IPS-20b (cell line): Measurements from ENCODE around the gene LRRC7.

Experiments
- H3K27ac ChIP-seq: one replicate; pipeline ENCODE4 v1.5.1; 2013; ENCODE audit warnings: low read length
- H3K27me3 ChIP-seq: 2 replicates; pipeline ENCODE4 v1.6.1; 2013; ENCODE audit warnings: mild to moderate bottlenecking, low read length, inconsistent platforms; ENCODE audit not compliant: insufficient read depth
- H3K36me3 ChIP-seq: 2 replicates; pipeline ENCODE4 v1.6.1; 2013; ENCODE audit warnings: low read depth, mild to moderate bottlenecking, inconsistent platforms, low read length, moderate library complexity; ENCODE audit not compliant: insufficient read depth
- H3K4me1 ChIP-seq: 2 replicates; pipeline ENCODE4 v1.6.1; 2013; ENCODE audit warnings: mild to moderate bottlenecking, control low read depth, inconsistent platforms, low read length, moderate library complexity; ENCODE audit not compliant: insufficient read depth
- H3K4me3 ChIP-seq: 2 replicates; pipeline ENCODE4 v1.5.1; 2013; ENCODE audit warnings: mild to moderate bottlenecking, low read length, inconsistent platforms
- H3K9ac ChIP-seq: 2 replicates; pipeline ENCODE4 v1.6.1; 2013; ENCODE audit warnings: low read depth, mild to moderate bottlenecking, inconsistent platforms, low read length, moderate library complexity
- H3K9me3 ChIP-seq: 2 replicates; pipeline ENCODE4 v1.6.1; 2013; ENCODE audit warnings: mild to moderate bottlenecking, low read depth, low read length, inconsistent platforms; ENCODE audit not compliant: insufficient read depth

LRRC7 gene

GRCh38 chr1:69567652-69568420 lies at the start of gene LRRC7:
Gene LRRC7 (plus strand): TSS chr1:69567922. CDS start chr1:69568640, 718 bp downstream.
- Histone ChIP-seq H3K36me3 (no peaks in the 10 kb centered on the region), H3K27ac (no peak within 1 kb of the TSS), H3K9me3 (no peaks in the 10 kb centered on the region; the same call in 1 of the 2 replicates), H3K9ac (no peak within 1 kb of the TSS), H3K27me3 (peaks cover 79% of the 10 kb centered on the region), H3K4me1 (peaks cover 3% of the 10 kb centered on the region; the same call in 1 of the 2 replicates), H3K4me3 (peak within 1 kb of the TSS; percentile 75)

- no peak overlapping the region for H3K4me3 ChIP-seq
Observed at GRCh38 chr1:69519006-69519405, 48.7 kb upstream of the LRRC7 start.

GRCh38 chr1:69520326-69520725 lies 47.4 kb upstream of the LRRC7 start:
- Histone ChIP-seq H3K4me1 (no peaks in the 10 kb centered on the region), H3K9me3 (no peaks in the 10 kb centered on the region), H3K27me3 (no peaks in the 10 kb centered on the region), H3K4me3 (no peak overlapping the region), H3K36me3 (no peaks in the 10 kb centered on the region), H3K9ac (no peak overlapping the region), H3K27ac (no peak overlapping the region)

More at GRCh38 chr1:69519006-69519405, 48.7 kb upstream of the LRRC7 start:
- Histone ChIP-seq H3K27ac (no peak overlapping the region), H3K36me3 (no peaks in the 10 kb centered on the region), H3K9me3 (no peaks in the 10 kb centered on the region), H3K9ac (no peak overlapping the region), H3K4me1 (no peaks in the 10 kb centered on the region), H3K27me3 (no peaks in the 10 kb centered on the region)

- H3K4me3 ChIP-seq, result no peak overlapping the region
- no peak overlapping the region for H3K27ac ChIP-seq
- H3K36me3 ChIP-seq, result no peaks in the 10 kb centered on the region
- no peaks in the 10 kb centered on the region for H3K27me3 ChIP-seq
- no peak overlapping the region for H3K9ac ChIP-seq
- H3K4me1 ChIP-seq, result no peaks in the 10 kb centered on the region
- H3K9me3 ChIP-seq, result no peaks in the 10 kb centered on the region
Observed at GRCh38 chr1:69523032-69523431, 44.7 kb upstream of the LRRC7 start.

GRCh38 chr1:69523461-69523860 lies 44.3 kb upstream of the LRRC7 start:
- H3K36me3 ChIP-seq, result no peaks in the 10 kb centered on the region
- no peaks in the 10 kb centered on the region for H3K27me3 ChIP-seq
- no peaks in the 10 kb centered on the region for H3K4me1 ChIP-seq
- H3K4me3 ChIP-seq, result no peak overlapping the region
- H3K9ac ChIP-seq, result no peak overlapping the region
- H3K9me3 ChIP-seq, result no peaks in the 10 kb centered on the region
- H3K27ac ChIP-seq, result no peak overlapping the region

- Histone ChIP-seq H3K4me1 (no peaks in the 10 kb centered on the region), H3K9ac (no peak overlapping the region), H3K9me3 (no peaks in the 10 kb centered on the region), H3K36me3 (no peaks in the 10 kb centered on the region), H3K4me3 (no peak overlapping the region), H3K27ac (no peak overlapping the region), H3K27me3 (no peaks in the 10 kb centered on the region)
Observed at GRCh38 chr1:69524015-69524414, 43.7 kb upstream of the LRRC7 start.

- Histone ChIP-seq H3K4me3 (no peak overlapping the region), H3K4me1 (no peaks in the 10 kb centered on the region), H3K9me3 (no peaks in the 10 kb centered on the region), H3K27me3 (no peaks in the 10 kb centered on the region), H3K36me3 (no peaks in the 10 kb centered on the region), H3K9ac (no peak overlapping the region), H3K27ac (no peak overlapping the region)
Observed at GRCh38 chr1:69527273-69527672, 40.4 kb upstream of the LRRC7 start.

- Histone ChIP-seq H3K36me3 (no peaks in the 10 kb centered on the region), H3K4me1 (no peaks in the 10 kb centered on the region), H3K9ac (no peak overlapping the region), H3K27me3 (no peaks in the 10 kb centered on the region), H3K4me3 (no peak overlapping the region), H3K27ac (no peak overlapping the region), H3K9me3 (no peaks in the 10 kb centered on the region)
Observed at GRCh38 chr1:69528376-69528775, 39.3 kb upstream of the LRRC7 start.

- Histone ChIP-seq H3K9me3 (no peaks in the 10 kb centered on the region), H3K4me1 (no peaks in the 10 kb centered on the region), H3K27me3 (no peaks in the 10 kb centered on the region), H3K27ac (no peak overlapping the region), H3K4me3 (no peak overlapping the region), H3K36me3 (no peaks in the 10 kb centered on the region), H3K9ac (no peak overlapping the region)
Observed at GRCh38 chr1:69533343-69533742, 34.4 kb upstream of the LRRC7 start.

- no peaks in the 10 kb centered on the region for H3K4me1 ChIP-seq
- H3K27me3 ChIP-seq, result no peaks in the 10 kb centered on the region
- no peaks in the 10 kb centered on the region for H3K36me3 ChIP-seq
Observed at GRCh38 chr1:69534829-69535228, 32.9 kb upstream of the LRRC7 start.

GRCh38 chr1:69535490-69535889 lies 32.2 kb upstream of the LRRC7 start:
- no peak overlapping the region for H3K9ac ChIP-seq
- no peak overlapping the region for H3K4me3 ChIP-seq
- H3K36me3 ChIP-seq, result no peaks in the 10 kb centered on the region
- no peaks in the 10 kb centered on the region for H3K9me3 ChIP-seq
- no peaks in the 10 kb centered on the region for H3K4me1 ChIP-seq
- H3K27me3 ChIP-seq, result no peaks in the 10 kb centered on the region
- H3K27ac ChIP-seq, result no peak overlapping the region

More at GRCh38 chr1:69534829-69535228, 32.9 kb upstream of the LRRC7 start:
- Histone ChIP-seq H3K9ac (no peak overlapping the region), H3K4me3 (no peak overlapping the region), H3K27ac (no peak overlapping the region), H3K9me3 (no peaks in the 10 kb centered on the region)

- no peaks in the 10 kb centered on the region for H3K4me1 ChIP-seq
Observed at GRCh38 chr1:69540052-69540451, 27.7 kb upstream of the LRRC7 start.

More at GRCh38 chr1:69540052-69540451, 27.7 kb upstream of the LRRC7 start:
- Histone ChIP-seq H3K9me3 (no peaks in the 10 kb centered on the region), H3K27ac (no peak overlapping the region), H3K27me3 (no peaks in the 10 kb centered on the region), H3K9ac (no peak overlapping the region), H3K4me3 (no peak overlapping the region), H3K36me3 (no peaks in the 10 kb centered on the region)
